H1 (cell line): Measurements from ENCODE around the gene ADM2. TPM values are rescaled to one million over a fixed set of nuclear protein-coding genes. Genes with fewer than 3 reads are reported as not detected.
A peak's percentile ranks its signal among the peaks of the same experiment; 100 is the strongest.

Source experiments
- CTCF ChIA-PET: fragments of 300-600 bp; sonication (Branson Sonifier 250); formaldehyde crosslinking; loops from one replicate; lab custom pipeline; 2021; ENCODE audit not compliant: partially characterized antibody; lab: Charles Lee
- POLR2A ChIA-PET: fragments of 300-600 bp; sonication (Branson Sonifier 250); formaldehyde crosslinking; loops from one replicate; lab custom pipeline; 2021; ENCODE audit warnings: inconsistent platforms; ENCODE audit not compliant: partially characterized antibody; lab: Charles Lee
- DNase-seq, 2 experiments: peaks; one replicate each; pipeline versions ENCODE4 v3.0.0 to v3.0.0-alpha.2; 2010 to 2022; ENCODE audit warnings: low spot score in 2 of 2, low read depth in 1 of 2, mixed read lengths in 1 of 2
- FAIRE-seq: peaks from 2 replicates; lab custom pipeline; 2011; peaks lifted over from hg19 to GRCh38; lab: Jason Lieb, UNC
- H2AFZ ChIP-seq: 2 replicates; pipeline ENCODE4 v1.8.1; 2012; ENCODE audit warnings: low read length, inconsistent platforms
- H2AK5ac ChIP-seq: 2 replicates; pipeline ENCODE4 v1.6.1; 2013; ENCODE audit warnings: low read depth, low read length
- H2BK120ac ChIP-seq: replicated peaks from 2 replicates; pipeline ENCODE3; 2013; ENCODE audit warnings: low read depth, low read length, inconsistent platforms
- H2BK12ac ChIP-seq: 2 replicates; pipeline ENCODE4 v1.6.1; 2013; ENCODE audit warnings: low read depth, low read length
- H2BK15ac ChIP-seq: 2 replicates; pipeline ENCODE4 v1.6.1; 2013; ENCODE audit warnings: low read length
- H2BK20ac ChIP-seq: 2 replicates; pipeline ENCODE4 v1.6.1; 2013; ENCODE audit warnings: low read length
- H2BK5ac ChIP-seq: 2 replicates; pipeline ENCODE4 v1.6.1; 2013; ENCODE audit warnings: low read depth, low read length
- H3K14ac ChIP-seq: 2 replicates; pipeline ENCODE4 v1.6.1; 2013; ENCODE audit warnings: inconsistent platforms; ENCODE audit not compliant: insufficient read length
- H3K18ac ChIP-seq: 2 replicates; pipeline ENCODE4 v1.6.1; 2013; ENCODE audit warnings: low read length; ENCODE audit errors: extremely low read depth
- H3K23ac ChIP-seq: 2 replicates; pipeline ENCODE4 v1.6.1; 2013; ENCODE audit warnings: inconsistent platforms; ENCODE audit not compliant: insufficient read length
- H3K23me2 ChIP-seq: 2 replicates; pipeline ENCODE4 v1.6.1; 2013; ENCODE audit warnings: low read depth, low read length
- H3K27ac ChIP-seq: 2 replicates; pipeline ENCODE4 v1.6.1; 2011; ENCODE audit warnings: low read depth, low read length, inconsistent platforms
- H3K27me3 ChIP-seq, 4 experiments: replicated peaks in 1 of 4; 1 replicate in 1 of 4; 2 replicates in 3 of 4; pipeline versions ENCODE4 v1.6.1 to v1.8.1; 2011 to 2013; ENCODE audit warnings: low read length in 3 of 4, mild to moderate bottlenecking in 3 of 4, inconsistent platforms in 2 of 4, mixed read lengths in 2 of 4, moderate library complexity in 1 of 4; ENCODE audit not compliant: control insufficient read depth in 3 of 4, insufficient read depth in 3 of 4; ENCODE audit errors: extremely low read depth in 1 of 4
- H3K36me3 ChIP-seq, 4 experiments: 2 replicates each; pipeline versions ENCODE4 v1.6.1 to v1.8.1; 2011 to 2013; ENCODE audit warnings: mild to moderate bottlenecking in 4 of 4, low read length in 3 of 4, moderate library complexity in 2 of 4, control low read depth in 1 of 4, inconsistent platforms in 1 of 4; ENCODE audit not compliant: insufficient read depth in 4 of 4, control insufficient read depth in 2 of 4
- H3K4ac ChIP-seq: replicated peaks from 2 replicates; pipeline ENCODE3; 2013; ENCODE audit warnings: low read length, low read depth, mixed read lengths, inconsistent platforms; ENCODE audit not compliant: insufficient read length
- H3K4me1 ChIP-seq, 4 experiments: replicated peaks in 1 of 4; 1 replicate in 1 of 4; 2 replicates in 3 of 4; pipeline versions ENCODE4 v1.6.1 to v1.8.1; 2011 to 2013; ENCODE audit warnings: low read length in 3 of 4, inconsistent platforms in 2 of 4, mixed read lengths in 1 of 4; ENCODE audit not compliant: insufficient read depth in 4 of 4, control insufficient read depth in 3 of 4
- H3K4me2 ChIP-seq, 2 experiments: 2 replicates each; pipeline versions ENCODE4 v1.6.1 to v1.8.1; 2011 to 2013; ENCODE audit warnings: low read depth in 2 of 2, low read length in 2 of 2, control low read depth in 1 of 2, inconsistent platforms in 1 of 2, mild to moderate bottlenecking in 1 of 2; ENCODE audit not compliant: insufficient read depth in 1 of 2
- H3K4me3 ChIP-seq, 4 experiments: fragments of 200-600, 300-600 bp in 1 of 4; sonication (generic), shearing (Covaris generic), sonication (Bioruptor Twin) in 1 of 4; 2 replicates each; pipeline versions ENCODE4 v1.5.1 to v1.8.1; 2011 to 2016; ENCODE audit warnings: low read length in 4 of 4, low read depth in 3 of 4, control low read depth in 2 of 4, inconsistent platforms in 2 of 4, mild to moderate bottlenecking in 2 of 4, mixed read lengths in 1 of 4, moderate library complexity in 1 of 4; ENCODE audit not compliant: insufficient read depth in 2 of 4; ENCODE audit errors: extremely low read depth in 1 of 4
- H3K56ac ChIP-seq: replicated peaks from 2 replicates; pipeline ENCODE3; 2013; ENCODE audit warnings: low read depth, mild to moderate bottlenecking, mixed read lengths, low read length, inconsistent platforms; ENCODE audit not compliant: insufficient read length
- H3K79me1 ChIP-seq: 2 replicates; pipeline ENCODE4 v1.6.1; 2013; ENCODE audit warnings: low read depth, low read length, control low read depth
- H3K79me2 ChIP-seq, 2 experiments: 2 replicates each; pipeline versions ENCODE4 v1.6.1 to v1.8.1; 2012 to 2013; ENCODE audit warnings: low read length in 2 of 2, mild to moderate bottlenecking in 2 of 2, inconsistent platforms in 1 of 2; ENCODE audit not compliant: insufficient read depth in 2 of 2, control insufficient read depth in 1 of 2
- H3K9ac ChIP-seq, 4 experiments: replicated peaks in 1 of 4; 1 replicate in 1 of 4; 2 replicates in 3 of 4; pipeline versions ENCODE4 v1.6.1 to v1.8.1; 2011 to 2013; ENCODE audit warnings: low read depth in 3 of 4, low read length in 3 of 4, control low read depth in 2 of 4, mild to moderate bottlenecking in 2 of 4, moderate library complexity in 2 of 4, inconsistent platforms in 1 of 4; ENCODE audit errors: extremely low read depth in 1 of 4
- H3K9me3 ChIP-seq, 2 experiments: 2 replicates each; pipeline versions ENCODE4 v1.6.1 to v1.8.1; 2012 to 2013; ENCODE audit warnings: mild to moderate bottlenecking in 2 of 2, moderate library complexity in 2 of 2, control low read depth in 1 of 2, inconsistent platforms in 1 of 2, low read depth in 1 of 2, low read length in 1 of 2, mixed read lengths in 1 of 2; ENCODE audit not compliant: insufficient read depth in 2 of 2
- H4K20me1 ChIP-seq, 2 experiments: replicated peaks in 1 of 2; 2 replicates each; pipeline versions ENCODE3 to v1.8.1; 2011 to 2013; ENCODE audit warnings: inconsistent platforms in 2 of 2, low read length in 2 of 2, mild to moderate bottlenecking in 1 of 2; ENCODE audit not compliant: insufficient read depth in 2 of 2, control insufficient read depth in 1 of 2
- H4K5ac ChIP-seq: 2 replicates; pipeline ENCODE4 v1.6.1; 2013; ENCODE audit warnings: low read length, low read depth, mixed read lengths, inconsistent platforms; ENCODE audit not compliant: insufficient read length
- H4K8ac ChIP-seq: 2 replicates; pipeline ENCODE4 v1.8.0; 2013; ENCODE audit warnings: mild to moderate bottlenecking, moderate library complexity, low read length, inconsistent platforms; ENCODE audit not compliant: insufficient read depth; ENCODE audit errors: extremely low read depth
- H4K91ac ChIP-seq: replicated peaks from 2 replicates; pipeline ENCODE3; 2013; ENCODE audit warnings: low read length, mixed read lengths, inconsistent platforms; ENCODE audit not compliant: insufficient read length
- ASH2L ChIP-seq: fragments of 200-600, 300-600 bp; sonication (generic); IDR thresholded peaks from one replicate; pipeline ENCODE4 v1.7.1; 2017; ENCODE audit warnings: low read length
- ATF3 ChIP-seq: IDR thresholded peaks from 2 replicates; pipeline ENCODE4 v1.6.1; 2011; ENCODE audit warnings: low read depth, mild to moderate bottlenecking, low read length; ENCODE audit not compliant: insufficient read depth
- BCL11A ChIP-seq, 2 experiments: IDR thresholded peaks; one replicate each; pipeline ENCODE4 v1.6.1; 2011; ENCODE audit warnings: low read depth in 2 of 2, low read length in 2 of 2, mild to moderate bottlenecking in 2 of 2
- EP300 ChIP-seq, 2 experiments: IDR thresholded peaks; 1 replicate in 1 of 2; 2 replicates in 1 of 2; pipeline ENCODE4 v1.6.1; 2011 to 2012; ENCODE audit warnings: low read depth in 2 of 2, low read length in 2 of 2, mild to moderate bottlenecking in 2 of 2, borderline replicate concordance in 1 of 2, inconsistent platforms in 1 of 2, moderate library complexity in 1 of 2
- GTF2F1 ChIP-seq: IDR thresholded peaks from 2 replicates; pipeline ENCODE4 v1.6.1; 2012; ENCODE audit warnings: low read depth, low read length, improper control_type of control experiment, borderline replicate concordance
- KDM1A ChIP-seq: fragments of 200-600, 300-600 bp; sonication (generic); IDR thresholded peaks from 2 replicates; pipeline ENCODE4 v1.7.1; 2016; ENCODE audit warnings: mild to moderate bottlenecking, low read length, borderline replicate concordance
- POLR2AphosphoS5 ChIP-seq: IDR thresholded peaks from 2 replicates; pipeline ENCODE4 v1.6.1; 2011; ENCODE audit warnings: low read depth, low read length
- RXRA ChIP-seq: IDR thresholded peaks from 2 replicates; pipeline ENCODE4 v1.6.1; 2011; ENCODE audit warnings: low read depth, mild to moderate bottlenecking, low read length, moderate library complexity; ENCODE audit not compliant: insufficient read depth
- SUZ12 ChIP-seq: fragments of 200-600 bp; sonication (generic); IDR thresholded peaks from 2 replicates; pipeline ENCODE4 v1.6.1; 2012; ENCODE audit warnings: mild to moderate bottlenecking, inconsistent platforms, low read length, moderate library complexity, mixed read lengths
- USF2 ChIP-seq: IDR thresholded peaks from 2 replicates; pipeline ENCODE4 v1.6.1; 2011; ENCODE audit warnings: low read length, improper control_type of control experiment
- WGBS, 2 experiments: shearing (Covaris generic) in 1 of 2; methylation state at CpG; one replicate each; pipeline versions ENCODE4 v1.1.6 to v1.1.7; 2013 to 2015; ENCODE audit warnings: low lambda C conversion rate in 2 of 2, mixed read lengths in 2 of 2, inconsistent platforms in 1 of 2, low coverage in 1 of 2, missing lambda C conversion rate in 1 of 2; ENCODE audit not compliant: insufficient replicate concordance in 2 of 2, insufficient coverage in 1 of 2, insufficient read length in 1 of 2; ENCODE audit errors: extremely low coverage in 1 of 2, missing lambda C conversion rate in 1 of 2; 5-methylcytosine and 5-hydroxymethylcytosine counted together
- polyA plus RNA-seq, 7 experiments: library from polyadenylated mRNA; depleted of rRNA in 3 of 7; stranded (reverse) in 5 of 7; unstranded in 2 of 7; fragments of >200 nt in 5 of 7; fragments of 200-250 nt in 2 of 7; gene quantifications; 1 replicate in 5 of 7; 2 replicates in 1 of 7; 4 replicates in 1 of 7; pipeline versions ENCODE4 v1.2.1 to v1.2.3, GENCODE V29; 2011 to 2013; ENCODE audit warnings: missing spikeins in 2 of 7, mixed read lengths in 2 of 7
- total RNA-seq: library from RNA; stranded (reverse); fragmentation: NEBNext Ultra II Directional; extraction: Animal tissue kit (Norgen Biotek cat#: 25700); gene quantifications from 2 replicates; pipeline ENCODE4 v1.2.1, GENCODE V29; 2021

Gene ADM2
- total and polyA plus RNA-seq, 2 of the 8 experiments (the other 6 are each of a cell fraction or from before 2014, with no cell fraction given) = 3.3 to 7.5 TPM

- H2BK120ac ChIP-seq = no peak overlapping the region
- H3K56ac ChIP-seq = no peak overlapping the region
- no peaks in the 10 kb centered on the region for H3K27me3 ChIP-seq
- no peaks in the 10 kb centered on the region for H3K79me2 ChIP-seq
- H3K4me1 ChIP-seq = peaks cover 0 to 9% (median 4%) of the 10 kb centered on the region in 4 experiments; a peak in 5 of 7 replicates
- H3K14ac ChIP-seq = no peak overlapping the region
- H3K27ac ChIP-seq = no peak overlapping the region
- no peak overlapping the region for H4K8ac ChIP-seq
- no peak overlapping the region for H2BK15ac ChIP-seq
- H4K91ac ChIP-seq = no peak overlapping the region
- H4K5ac ChIP-seq = no peak overlapping the region
- H3K79me1 ChIP-seq = no peaks in the 10 kb centered on the region
- no peaks in the 10 kb centered on the region for H3K9me3 ChIP-seq
- no peak overlapping the region for H3K4me3 ChIP-seq
- FAIRE-seq (no peak), DNase-seq (no peak)
- H3K23ac ChIP-seq = no peak overlapping the region
- no peak overlapping the region for H2BK5ac ChIP-seq
- H3K9ac ChIP-seq = no peak overlapping the region
- no peak overlapping the region for H2BK12ac ChIP-seq
- WGBS, 2 experiments = 90% methylated on average over 27 of the region's 30 CpGs; no CpG with 5 or more reads in 1 of the 2 experiments
- H3K18ac ChIP-seq = no peak overlapping the region
- CTCF ChIA-PET = interaction anchor here (0.6 to 1.9 kb wide), 6 partner anchors 12 to 254 kb away, joined by 3 to 5 read pairs (median 4); no protein-coding TSS in a partner anchor
- peaks cover 4 to 21% (median 12%) of the 10 kb centered on the region in 4 experiments; a peak in 6 of 8 replicates for H3K36me3 ChIP-seq
- no peak overlapping the region for H3K4me2 ChIP-seq
- H2AFZ ChIP-seq = no peak overlapping the region
- peaks cover 19 to 21% of the 10 kb centered on the region in 2 experiments for H4K20me1 ChIP-seq
- POLR2A ChIA-PET = interaction anchor here (0.9 to 1.7 kb wide), 6 partner anchors 12 to 255 kb away, joined by 3 to 6 read pairs (median 3); partner anchors contain the start of genes LMF2 and NCAPH2
- no peaks in the 10 kb centered on the region for H3K23me2 ChIP-seq
- H2AK5ac ChIP-seq = no peak overlapping the region
- H3K4ac ChIP-seq = no peak overlapping the region
- no peak overlapping the region for H2BK20ac ChIP-seq
- no peak for TF ChIP-seq BCL11A (IDR thresholded peaks at IDR 0.05; ENCODE audit: low read depth in 2 of 2, low read length in 2 of 2)
- TF ChIP-seq KDM1A = no peak
- TF ChIP-seq RXRA = no peak
- peak; percentile 37; the same call in 1 of the 2 replicates for TF ChIP-seq POLR2AphosphoS5
- TF ChIP-seq ASH2L = no peak
- no peak for TF ChIP-seq EP300 (IDR thresholded peaks at IDR 0.05; ENCODE audit: borderline replicate concordance in 1 of 2, low read depth in 2 of 2, low read length in 2 of 2)
- no peak for TF ChIP-seq SUZ12
- no peak for TF ChIP-seq ATF3
- TF ChIP-seq USF2 = no peak
- no peak for TF ChIP-seq GTF2F1
Measured at GRCh38 chr22:50445071-50445879, 36.1 kb upstream of the ADM2 start.
